ENCODE measurements around the gene FMN2.
A peak's percentile ranks its signal among the peaks of the same experiment; 100 is the strongest.
"Not testable (repeated sequence)": the region's sequence is repeated elsewhere in the genome, so short reads cannot be mapped to it uniquely, and the experiment has no call there.

FMN2 gene

DNA sequence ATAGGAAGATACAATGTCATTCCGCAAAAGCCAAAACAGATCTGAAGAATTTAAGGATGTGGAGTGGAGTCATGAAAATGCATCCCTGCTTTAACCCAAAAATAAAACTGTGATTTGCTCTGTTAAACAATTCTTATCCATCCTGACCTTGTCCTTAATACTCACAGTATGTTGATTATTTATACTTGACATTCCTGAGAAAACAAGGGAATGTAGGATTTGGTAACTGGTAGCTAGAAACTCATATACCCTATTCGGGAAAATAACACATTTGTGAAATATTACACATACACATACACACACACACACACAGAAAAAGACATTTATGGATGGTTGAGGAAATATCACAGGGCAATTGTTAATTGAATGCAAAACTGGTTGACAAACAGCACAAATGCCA is 80.2 kb downstream of the FMN2 start:
- H3K4me3 ChIP-seq (ENCODE audit: low read length) = no peak overlapping the region
- DNase-seq (ENCODE audit: low read depth) = no peak
- TF ChIP-seq, protein P1, sequence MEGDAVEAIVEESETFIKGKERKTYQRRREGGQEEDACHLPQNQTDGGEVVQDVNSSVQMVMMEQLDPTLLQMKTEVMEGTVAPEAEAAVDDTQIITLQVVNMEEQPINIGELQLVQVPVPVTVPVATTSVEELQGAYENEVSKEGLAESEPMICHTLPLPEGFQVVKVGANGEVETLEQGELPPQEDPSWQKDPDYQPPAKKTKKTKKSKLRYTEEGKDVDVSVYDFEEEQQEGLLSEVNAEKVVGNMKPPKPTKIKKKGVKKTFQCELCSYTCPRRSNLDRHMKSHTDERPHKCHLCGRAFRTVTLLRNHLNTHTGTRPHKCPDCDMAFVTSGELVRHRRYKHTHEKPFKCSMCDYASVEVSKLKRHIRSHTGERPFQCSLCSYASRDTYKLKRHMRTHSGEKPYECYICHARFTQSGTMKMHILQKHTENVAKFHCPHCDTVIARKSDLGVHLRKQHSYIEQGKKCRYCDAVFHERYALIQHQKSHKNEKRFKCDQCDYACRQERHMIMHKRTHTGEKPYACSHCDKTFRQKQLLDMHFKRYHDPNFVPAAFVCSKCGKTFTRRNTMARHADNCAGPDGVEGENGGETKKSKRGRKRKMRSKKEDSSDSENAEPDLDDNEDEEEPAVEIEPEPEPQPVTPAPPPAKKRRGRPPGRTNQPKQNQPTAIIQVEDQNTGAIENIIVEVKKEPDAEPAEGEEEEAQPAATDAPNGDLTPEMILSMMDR (IDR thresholded peaks at IDR 0.05; ENCODE audit: insufficient read depth, low read depth, low read length, missing control alignments) = no peak

DNA sequence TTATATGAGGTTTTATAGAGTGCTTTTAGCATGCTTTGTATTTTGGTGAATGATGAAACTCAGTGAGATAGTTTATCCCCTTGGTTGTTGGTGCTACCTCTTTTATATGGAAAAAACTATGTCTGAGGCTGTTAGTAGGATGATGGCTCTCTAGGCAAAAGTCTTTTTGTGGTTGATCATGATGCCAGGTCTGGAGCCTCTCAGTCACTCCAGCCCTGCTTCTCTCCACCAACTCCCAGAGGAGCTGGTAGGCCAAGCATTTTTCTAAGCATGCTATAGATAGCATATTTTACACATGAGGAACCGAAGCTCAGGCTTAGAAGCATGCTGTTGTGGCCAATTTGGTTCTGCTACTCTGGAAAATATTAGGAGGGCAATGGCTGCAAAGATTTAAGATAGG is 82.2 kb downstream of the FMN2 start:
- TF ChIP-seq, protein P1 (IDR thresholded peaks at IDR 0.05; ENCODE audit: insufficient read depth, low read depth, low read length, missing control alignments) = no peak

DNA sequence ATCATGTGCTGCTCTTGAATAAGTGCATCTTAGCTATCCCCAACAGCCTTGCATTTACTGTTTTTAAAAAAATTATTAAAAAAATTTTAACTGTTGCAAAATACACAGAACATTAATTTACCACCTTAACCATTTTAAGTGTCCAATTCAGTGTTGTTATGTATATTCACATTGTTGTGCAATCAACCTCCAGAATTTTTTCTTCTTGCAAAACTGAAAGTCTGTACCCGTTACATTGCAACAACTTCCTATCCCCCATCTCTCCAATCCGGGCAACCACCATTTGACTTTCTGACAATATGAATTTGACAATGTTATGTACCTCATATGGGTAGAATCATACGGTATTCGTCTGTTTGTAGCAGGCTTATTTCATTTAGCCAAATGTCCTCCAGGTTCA is 83.1 kb downstream of the FMN2 start:
- TF ChIP-seq, protein P1 (IDR thresholded peaks at IDR 0.05; ENCODE audit: insufficient read depth, low read depth, low read length, missing control alignments) = no peak
- DNase-seq (ENCODE audit: low read depth) = no peak
- no peak overlapping the region for H3K4me3 ChIP-seq (ENCODE audit: low read length)

More for the DNA sequence above, 82.2 kb downstream of the FMN2 start:
- no peak overlapping the region for H3K4me3 ChIP-seq (ENCODE audit: low read length)
- DNase-seq (ENCODE audit: low read depth) = no peak

DNA sequence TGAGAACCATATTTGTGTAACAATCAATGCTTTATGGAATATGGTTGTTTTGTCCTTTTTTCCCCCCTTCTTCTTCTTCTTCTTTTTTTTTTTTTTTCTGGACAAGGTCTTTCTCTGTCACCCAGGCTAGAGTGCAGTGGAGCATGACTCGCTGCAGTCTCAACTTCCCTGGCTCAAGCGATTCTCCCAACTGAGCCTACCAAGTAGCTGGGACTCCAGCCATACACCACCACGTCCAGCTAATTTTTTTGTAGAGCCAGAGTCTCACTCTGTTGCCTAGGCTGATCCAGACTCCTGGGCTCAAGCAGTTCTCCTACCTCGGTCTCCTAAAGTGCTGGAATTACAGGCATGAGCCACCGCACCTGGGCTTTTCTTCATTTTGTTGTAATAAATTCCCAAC is 86.7 kb downstream of the FMN2 start:
- TF ChIP-seq, protein P1 (IDR thresholded peaks at IDR 0.05; ENCODE audit: insufficient read depth, low read depth, low read length, missing control alignments) = no peak
- no peak for DNase-seq (ENCODE audit: low read depth)
- H3K4me3 ChIP-seq (ENCODE audit: low read length) = no peak overlapping the region

DNA sequence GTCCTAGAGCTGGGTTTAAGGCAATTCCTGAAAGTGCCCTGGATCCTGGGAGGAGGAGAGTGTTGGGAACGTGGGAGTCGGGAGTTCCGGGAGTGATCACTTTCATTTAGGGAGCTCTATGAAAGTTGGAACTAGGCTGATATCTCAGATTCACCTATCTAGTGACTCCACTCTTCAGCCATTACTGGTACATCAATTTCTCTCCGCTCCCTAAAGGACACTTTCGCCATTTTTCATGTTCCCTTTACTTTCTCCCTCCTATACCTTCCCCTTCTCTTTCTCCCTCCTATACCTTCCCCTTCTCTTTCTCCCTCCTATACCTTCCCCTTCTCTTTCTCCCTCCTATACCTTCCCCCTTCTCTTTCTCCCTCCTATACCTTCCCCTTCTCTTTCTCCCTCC is 93.0 kb downstream of the FMN2 start:
- H3K4me3 ChIP-seq (ENCODE audit: low read length); DNase-seq (ENCODE audit: low read depth): not testable (repeated sequence)

DNA sequence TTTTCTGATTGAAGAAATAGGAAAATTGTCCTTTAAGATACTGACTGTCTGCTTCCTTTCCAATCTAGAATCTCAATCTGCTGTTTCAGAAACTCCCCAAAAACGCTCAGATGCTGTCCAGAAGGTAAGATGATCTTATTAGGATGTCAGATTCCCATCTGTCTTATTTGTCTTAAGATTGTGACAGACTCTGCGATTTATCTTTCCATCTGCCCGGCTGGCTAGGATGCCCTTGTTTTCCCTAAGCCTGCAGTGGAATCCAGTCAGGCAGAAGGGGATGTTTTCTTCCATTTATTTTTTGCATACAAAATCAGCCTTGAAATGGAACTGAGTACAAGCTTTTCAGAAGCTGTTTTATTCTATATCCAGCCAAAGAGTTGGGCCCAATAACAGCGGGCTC is 96.5 kb downstream of the FMN2 start:
- TF ChIP-seq, protein P1 (IDR thresholded peaks at IDR 0.05; ENCODE audit: insufficient read depth, low read depth, low read length, missing control alignments) = no peak
- no peak overlapping the region for H3K4me3 ChIP-seq (ENCODE audit: low read length)
- DNase-seq (ENCODE audit: low read depth) = no peak

DNA sequence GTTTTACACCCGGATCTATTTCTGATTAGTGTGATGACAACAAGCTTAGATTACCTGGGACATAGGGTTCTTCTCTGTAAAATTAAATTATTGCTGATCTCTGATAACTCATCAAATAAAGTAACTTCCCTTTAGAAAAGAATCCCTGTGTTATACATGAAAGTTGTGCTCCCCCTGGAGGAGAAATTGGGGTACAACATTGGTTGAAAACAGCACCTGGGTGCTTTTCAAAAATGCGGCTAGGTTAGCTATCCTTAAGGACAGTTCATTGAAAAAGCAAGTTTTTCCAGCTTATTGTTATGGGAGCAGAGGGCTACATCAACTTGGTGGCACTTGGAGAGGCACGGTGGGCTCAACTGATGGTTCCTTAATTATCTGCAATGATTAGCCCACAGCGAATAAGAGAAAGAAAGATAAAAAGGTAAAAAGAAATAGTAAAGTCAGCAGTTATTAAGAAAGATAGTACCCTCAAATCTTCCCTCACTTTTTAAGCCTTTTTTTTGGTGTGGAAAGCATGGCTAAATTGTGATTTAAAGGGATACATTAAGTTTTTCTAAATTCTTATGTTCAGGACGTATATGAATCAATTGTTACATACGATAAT is 97.8 kb downstream of the FMN2 start:
- DNase-seq (ENCODE audit: low read depth) = peak; percentile 53
- H3K4me3 ChIP-seq (ENCODE audit: low read length) = no peak overlapping the region
- TF ChIP-seq, protein P1 (IDR thresholded peaks at IDR 0.05; ENCODE audit: insufficient read depth, low read depth, low read length, missing control alignments) = peak; percentile 83
